T-helper 17 cell (primary cell): ENCODE results near the gene CHAC1. TPM values are rescaled to one million over a fixed set of nuclear protein-coding genes. Genes with fewer than 3 reads are reported as not detected.

ENCODE experiments used
- ATAC-seq: fragments of 150-1000 bp; cut with Tn5 transposase; 2 replicates; pipeline ENCODE4 v1.10.0; 2021; ENCODE audit warnings: mild to moderate bottlenecking, moderate library complexity
- DNase-seq, 3 donors: peaks; one replicate each; pipeline versions ENCODE4 v3.0.0 to v3.0.0-alpha.2; 2020 to 2021
- H3K9me3 ChIP-seq: one replicate; pipeline ENCODE4 v1.7.0; 2013; ENCODE audit warnings: low read length, mild to moderate bottlenecking; ENCODE audit not compliant: control insufficient read depth, poor library complexity, severe bottlenecking
- H3K27ac Mint-ChIP-seq: one replicate; pipeline ENCODE4 v1.8.0; 2022; ENCODE audit warnings: mild to moderate bottlenecking, moderate library complexity, mixed read lengths
- H3K27me3 Mint-ChIP-seq: one replicate; pipeline ENCODE4 v1.8.0; 2022; ENCODE audit warnings: mixed read lengths
- H3K36me3 Mint-ChIP-seq: one replicate; pipeline ENCODE4 v1.8.0; 2022; ENCODE audit warnings: low read depth, mixed read lengths
- H3K4me1 Mint-ChIP-seq: one replicate; pipeline ENCODE4 v1.8.0; 2022; ENCODE audit warnings: mild to moderate bottlenecking, mixed read lengths
- H3K4me3 Mint-ChIP-seq: one replicate; pipeline ENCODE4 v1.8.0; 2022; ENCODE audit warnings: mild to moderate bottlenecking, moderate library complexity, mixed read lengths
- total RNA-seq, 4 donors: library from RNA in 2 of 4; stranded (reverse) in 2 of 4; gene quantifications; one replicate each; pipeline ENCODE4 v1.2.3 and lab custom pipeline; 2022 to 2026

Gene CHAC1, protein sequence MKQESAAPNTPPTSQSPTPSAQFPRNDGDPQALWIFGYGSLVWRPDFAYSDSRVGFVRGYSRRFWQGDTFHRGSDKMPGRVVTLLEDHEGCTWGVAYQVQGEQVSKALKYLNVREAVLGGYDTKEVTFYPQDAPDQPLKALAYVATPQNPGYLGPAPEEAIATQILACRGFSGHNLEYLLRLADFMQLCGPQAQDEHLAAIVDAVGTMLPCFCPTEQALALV
- total RNA-seq (under 1 TPM; 0.35 to 0.70 TPM), total RNA-seq (lab: John Stamatoyannopoulos, UW) (1.4 to 39.7 reads per million in 2 donors)

DNA sequence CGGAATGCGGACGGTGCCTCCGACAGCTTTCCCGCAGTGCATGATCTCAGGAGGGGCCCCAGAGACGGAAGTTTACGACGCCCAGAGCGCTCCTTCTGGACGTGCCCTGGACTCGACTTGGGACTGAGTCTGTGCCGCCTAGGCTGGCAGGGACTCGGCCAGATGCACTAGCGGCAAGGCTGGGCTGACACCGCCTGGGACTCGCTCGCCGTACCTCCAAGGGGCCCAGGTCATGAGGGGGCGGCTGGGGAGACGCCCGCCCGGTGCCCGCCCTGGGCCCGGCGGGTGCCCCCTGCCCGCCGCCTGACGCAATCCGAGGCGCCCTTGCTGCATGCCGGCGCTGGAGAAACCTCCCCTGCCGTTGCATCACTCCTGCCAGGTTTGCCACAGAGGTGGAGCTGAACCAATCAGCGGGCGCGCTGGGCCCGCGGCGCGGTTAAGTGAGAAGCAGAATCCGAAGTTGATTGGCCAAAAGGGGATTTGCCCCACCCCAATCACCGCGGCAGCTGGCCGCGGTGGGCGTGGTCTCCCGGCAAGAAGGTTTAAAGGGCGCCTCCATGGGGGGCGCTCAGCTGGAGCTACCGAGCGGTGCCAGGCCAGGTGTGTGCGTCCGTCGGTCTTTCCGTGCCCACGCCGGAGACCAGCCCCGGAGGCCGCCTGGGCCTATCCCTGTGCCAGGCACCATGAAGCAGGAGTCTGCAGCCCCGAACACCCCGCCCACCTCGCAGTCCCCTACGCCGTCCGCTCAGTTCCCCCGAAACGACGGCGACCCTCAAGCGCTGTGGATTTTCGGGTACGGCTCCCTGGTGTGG lies at the start of gene CHAC1:
Gene CHAC1 (plus strand): TSS at position 571 of the 812 bp plus-strand sequence. CDS start 113 bp downstream, at position 684.
- DNase-seq (peak; percentile 89 to 93 (median 90)), ATAC-seq (peak; percentile 98)
- no peaks in the 10 kb centered on the region for H3K36me3 Mint-ChIP-seq
- H3K27ac Mint-ChIP-seq, result peak within 1 kb of the TSS; percentile 45
- no peaks in the 10 kb centered on the region for H3K9me3 ChIP-seq
- H3K4me3 Mint-ChIP-seq, result peak within 1 kb of the TSS; percentile 92
- peaks cover 22% of the 10 kb centered on the region for H3K4me1 Mint-ChIP-seq
- peaks cover 22% of the 10 kb centered on the region for H3K27me3 Mint-ChIP-seq

DNA sequence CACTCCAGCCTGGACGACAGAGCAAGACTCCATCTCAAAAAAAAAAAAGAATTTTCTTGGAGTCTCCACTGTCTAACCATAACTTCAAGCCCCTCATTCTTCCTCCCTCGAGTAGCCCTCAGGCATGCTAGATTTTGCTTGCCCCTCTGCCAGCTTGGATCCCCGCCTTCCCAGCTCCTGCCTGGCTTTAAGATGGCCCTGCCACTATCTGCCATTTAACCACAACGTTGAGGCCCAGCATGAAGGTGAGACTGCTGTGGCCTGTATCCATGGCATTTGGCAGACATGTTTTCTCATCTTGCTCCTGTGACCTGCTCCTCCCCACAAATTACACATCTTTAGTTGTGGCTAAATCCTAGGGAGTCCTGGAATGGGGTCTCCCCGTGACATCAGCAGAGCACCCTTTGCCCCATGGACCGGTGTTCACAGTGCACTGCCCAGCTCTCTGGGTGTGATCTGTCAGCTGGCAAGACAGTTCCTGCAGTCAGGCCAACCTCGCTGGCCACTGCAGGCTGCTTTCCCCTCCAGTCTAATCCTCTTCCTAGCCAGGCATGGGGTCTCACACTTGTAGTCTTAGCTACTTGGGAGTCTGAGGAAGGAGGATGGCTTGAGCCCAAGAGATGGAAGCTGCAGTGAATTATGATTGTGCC lies 48.6 kb upstream of the CHAC1 start:
- peaks cover 20% of the 10 kb centered on the region for H3K4me1 Mint-ChIP-seq
- no peak overlapping the region for H3K27ac Mint-ChIP-seq
- H3K4me3 Mint-ChIP-seq, result peak overlapping the region; percentile 45
- H3K27me3 Mint-ChIP-seq, result no peaks in the 10 kb centered on the region
- DNase-seq (no peak), ATAC-seq (no peak)
- H3K9me3 ChIP-seq, result no peaks in the 10 kb centered on the region
- no peaks in the 10 kb centered on the region for H3K36me3 Mint-ChIP-seq

DNA sequence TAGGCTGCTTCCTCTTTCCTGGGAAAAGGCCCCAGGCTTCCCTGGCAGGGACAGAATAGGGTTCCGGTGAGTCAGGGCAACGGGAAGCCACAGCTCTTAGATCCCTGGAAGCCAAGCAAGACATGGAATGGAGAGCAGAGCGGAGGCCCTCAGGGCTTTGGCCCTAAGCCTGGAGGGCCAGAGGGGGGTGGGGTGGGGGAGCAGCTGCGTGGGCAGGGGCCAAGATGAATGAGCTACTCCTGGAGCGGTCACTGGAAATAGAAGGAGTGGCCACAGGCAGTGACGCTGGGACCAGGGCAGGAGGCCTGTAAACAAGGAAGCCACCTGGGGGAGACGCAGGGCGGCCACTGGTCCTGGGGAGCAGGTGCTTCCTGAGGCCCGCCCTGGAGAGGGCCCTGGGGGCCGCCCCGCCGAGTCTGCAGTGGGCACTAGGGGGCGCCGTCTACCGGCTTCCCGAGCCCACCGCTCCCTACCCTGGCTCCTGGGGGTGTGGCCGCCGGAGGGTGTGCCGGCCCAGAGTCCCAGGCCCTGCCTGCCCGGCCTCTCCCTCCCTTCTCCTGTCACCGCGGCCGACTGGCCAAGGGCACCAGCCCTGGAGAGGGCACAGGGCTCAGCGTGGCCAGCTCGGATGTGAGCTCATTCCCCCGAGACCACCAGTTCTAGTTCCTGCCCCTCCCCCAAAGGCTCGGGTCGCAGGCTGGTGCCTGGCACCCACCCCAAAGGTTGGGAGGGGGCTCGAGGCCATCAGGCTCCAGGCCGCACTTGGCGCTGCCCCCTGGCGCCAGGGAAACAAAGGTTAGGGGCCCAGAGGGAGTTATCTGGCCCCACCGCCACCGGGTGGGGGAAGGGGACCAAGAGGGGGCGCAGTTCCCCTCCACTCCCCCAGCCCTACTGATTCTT lies 46.9 kb upstream of the CHAC1 start:
- DNase-seq, result peak; percentile 66 to 70 (median 67)
- Mint-ChIP-seq H3K27ac (peak overlapping the region; percentile 32), H3K27me3 (no peaks in the 10 kb centered on the region), H3K36me3 (no peaks in the 10 kb centered on the region), H3K4me3 (peak overlapping the region; percentile 88), H3K4me1 (peaks cover 18% of the 10 kb centered on the region)
- H3K9me3 ChIP-seq, result no peaks in the 10 kb centered on the region
- peak; percentile 75 for ATAC-seq

DNA sequence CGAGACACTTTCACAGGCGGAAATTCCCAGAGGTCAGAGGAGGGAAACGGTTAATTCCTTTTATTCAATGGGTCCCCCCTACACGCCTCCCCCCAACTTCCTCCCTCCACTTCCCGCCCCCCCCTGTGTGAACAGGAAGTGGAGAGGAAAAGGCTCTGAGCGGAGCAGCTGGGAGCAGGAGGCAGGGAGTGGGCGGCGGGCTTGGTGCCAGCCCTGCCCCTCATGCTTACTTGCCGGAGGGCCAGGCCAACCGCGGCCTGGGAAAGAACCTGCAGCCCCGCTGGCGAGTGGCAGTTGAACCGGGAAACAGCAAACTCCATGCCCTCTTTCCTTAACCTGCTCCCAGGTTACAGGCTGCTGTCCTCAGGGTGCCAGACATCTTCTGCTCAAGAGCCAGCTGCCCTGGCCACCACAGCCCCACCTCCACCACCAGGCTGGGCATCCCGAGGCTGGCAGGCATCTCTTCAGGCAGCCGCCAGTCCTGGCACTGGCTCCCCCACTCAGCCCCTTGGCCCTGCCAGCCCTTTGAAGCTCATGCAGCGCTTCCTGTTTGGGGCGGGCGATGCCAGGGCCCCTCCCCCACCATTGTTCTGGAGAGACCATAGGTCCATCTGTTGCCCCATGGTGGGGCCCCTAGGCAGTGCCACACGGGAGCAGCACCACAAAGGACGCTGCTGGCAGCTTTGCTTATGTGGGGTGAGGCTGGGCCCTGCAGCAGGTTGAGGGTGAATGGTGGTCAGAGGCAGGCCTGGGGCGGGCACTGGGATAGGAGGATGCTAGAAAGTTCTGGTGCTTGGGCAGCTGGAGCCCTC lies 46.1 kb upstream of the CHAC1 start:
- Mint-ChIP-seq H3K4me3 (peak overlapping the region; percentile 88), H3K4me1 (peaks cover 18% of the 10 kb centered on the region), H3K27ac (peak overlapping the region; percentile 27), H3K36me3 (no peaks in the 10 kb centered on the region), H3K27me3 (no peaks in the 10 kb centered on the region)
- ATAC-seq, result peak; percentile 49
- no peaks in the 10 kb centered on the region for H3K9me3 ChIP-seq
- DNase-seq, result peak in 2 of 3 donors; percentile 36 to 40

DNA sequence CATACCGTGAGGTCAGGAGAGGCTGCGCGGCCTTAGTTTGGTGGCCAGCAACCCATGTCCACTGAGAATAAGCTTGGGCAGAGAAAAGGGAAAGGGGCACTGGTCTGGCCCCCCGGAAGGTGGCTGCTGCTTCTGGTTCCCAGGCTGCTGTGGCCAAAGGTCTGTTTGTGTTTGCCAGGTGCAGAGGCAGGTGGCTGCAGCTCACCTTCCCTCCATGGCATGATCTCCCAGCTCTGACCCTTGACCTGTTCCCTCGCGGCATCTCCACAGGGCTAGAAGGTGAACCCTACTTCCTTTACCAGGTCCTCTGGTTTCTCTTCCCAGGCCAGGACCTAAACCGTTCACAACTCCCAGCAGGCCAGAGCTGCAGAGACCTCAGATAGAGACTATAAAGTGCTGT lies 45.2 kb upstream of the CHAC1 start:
- peak overlapping the region; percentile 88 for H3K4me3 Mint-ChIP-seq

DNA sequence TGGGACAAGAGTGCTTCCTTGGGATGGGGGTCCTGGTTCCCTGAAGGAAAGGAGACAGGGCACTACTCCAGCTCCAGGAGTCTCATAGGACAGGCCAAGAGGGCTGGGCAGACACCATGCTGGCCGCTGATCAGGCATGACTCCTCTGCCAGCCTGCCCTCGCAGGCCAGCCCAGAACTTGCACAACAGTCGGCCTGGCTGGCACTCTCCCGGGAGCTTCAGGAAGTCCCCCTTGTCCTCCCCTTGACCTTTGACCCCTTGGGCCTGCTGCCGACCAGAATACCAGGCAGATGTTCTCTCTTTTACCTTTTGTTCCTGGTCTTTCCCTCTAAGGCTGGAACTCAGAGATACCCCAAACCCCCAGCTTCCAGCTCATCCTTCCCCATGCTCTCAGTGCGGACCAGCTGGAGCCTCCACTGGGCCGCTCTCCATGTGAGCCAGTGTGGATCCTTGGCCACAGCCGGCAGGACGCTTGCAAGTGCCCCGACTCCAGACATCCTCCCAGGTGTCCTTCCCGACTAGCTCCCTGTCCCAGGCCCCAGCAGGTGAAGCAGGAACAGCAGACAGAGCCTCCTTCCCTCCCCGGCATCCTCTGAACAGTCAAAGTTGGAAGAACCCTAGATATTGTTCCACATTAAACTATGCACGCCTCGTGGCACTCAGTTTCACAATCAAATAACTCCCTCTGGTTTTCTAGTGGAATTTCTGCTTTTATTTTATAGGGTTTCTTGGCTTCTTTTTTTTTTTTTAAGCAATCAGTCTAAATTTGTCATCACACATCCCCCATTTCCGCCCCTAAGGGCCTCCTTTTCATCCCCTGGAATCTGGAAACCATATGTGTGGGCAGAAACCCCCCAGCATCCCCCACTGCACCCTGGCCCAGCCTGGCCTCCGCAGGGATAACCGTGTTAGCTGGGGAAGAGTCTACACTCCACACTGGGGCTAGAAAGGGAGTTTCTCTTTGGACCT lies 43.3 kb upstream of the CHAC1 start:
- no peak overlapping the region for H3K4me3 Mint-ChIP-seq
- H3K27me3 Mint-ChIP-seq, result no peaks in the 10 kb centered on the region
- H3K27ac Mint-ChIP-seq, result peak overlapping the region; percentile 60
- no peaks in the 10 kb centered on the region for H3K9me3 ChIP-seq
- DNase-seq (no peak), ATAC-seq (no peak)
- H3K36me3 Mint-ChIP-seq, result no peaks in the 10 kb centered on the region
- peaks cover 9% of the 10 kb centered on the region for H3K4me1 Mint-ChIP-seq

More for the DNA sequence above, 45.2 kb upstream of the CHAC1 start:
- no peak for DNase-seq
- Mint-ChIP-seq H3K27me3 (no peaks in the 10 kb centered on the region), H3K4me1 (peaks cover 18% of the 10 kb centered on the region), H3K27ac (peak overlapping the region; percentile 60), H3K36me3 (no peaks in the 10 kb centered on the region)
- no peak for ATAC-seq
- H3K9me3 ChIP-seq, result no peaks in the 10 kb centered on the region

DNA sequence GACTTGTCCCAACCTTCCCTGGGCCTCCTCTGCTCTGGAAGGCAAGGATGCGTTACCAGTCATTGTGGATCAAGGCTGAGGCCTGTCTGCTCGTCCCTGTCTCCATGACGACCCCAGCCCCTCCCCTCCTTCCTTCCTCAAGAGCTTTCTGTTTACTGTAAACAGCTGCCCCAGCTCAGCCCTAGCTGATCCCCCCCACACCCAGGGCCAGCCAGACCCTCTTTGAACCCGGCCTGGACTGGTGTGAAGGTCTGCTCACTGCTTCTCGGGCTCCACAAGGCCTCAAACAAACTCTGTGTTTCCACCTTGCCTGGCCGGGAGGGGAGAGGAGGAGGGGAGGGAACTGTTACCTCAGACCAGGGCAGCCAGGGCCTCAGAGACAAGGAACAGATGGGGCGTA lies 42.1 kb upstream of the CHAC1 start:
- H3K4me3 Mint-ChIP-seq, result no peak overlapping the region
- no peaks in the 10 kb centered on the region for H3K9me3 ChIP-seq
- H3K27me3 Mint-ChIP-seq, result no peaks in the 10 kb centered on the region
- DNase-seq (no peak), ATAC-seq (no peak)
- no peaks in the 10 kb centered on the region for H3K36me3 Mint-ChIP-seq
- no peak overlapping the region for H3K27ac Mint-ChIP-seq
- H3K4me1 Mint-ChIP-seq, result peaks cover 9% of the 10 kb centered on the region

DNA sequence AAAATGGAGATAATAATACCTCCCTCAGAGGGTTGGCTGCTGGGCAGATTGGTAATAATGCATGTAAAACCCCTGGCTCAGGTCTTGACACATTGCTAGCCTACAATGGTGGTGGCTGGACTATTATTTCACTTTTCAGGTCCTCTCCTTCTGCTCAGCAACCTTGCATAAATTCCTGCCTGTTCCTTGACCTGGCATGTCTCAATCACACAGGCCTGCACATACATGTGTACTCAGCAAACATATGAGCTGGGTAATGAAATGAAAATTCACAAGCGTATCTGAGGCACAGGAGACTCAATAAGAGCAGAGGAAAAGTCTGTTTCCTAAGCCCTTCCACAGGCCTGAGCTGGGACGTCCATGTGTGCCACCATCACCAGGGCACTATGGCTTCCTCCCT lies 41.6 kb upstream of the CHAC1 start:
- no peak overlapping the region for H3K27ac Mint-ChIP-seq
- H3K27me3 Mint-ChIP-seq, result peaks cover 4% of the 10 kb centered on the region
- H3K4me1 Mint-ChIP-seq, result peaks cover 9% of the 10 kb centered on the region
- DNase-seq (no peak), ATAC-seq (no peak)
- no peaks in the 10 kb centered on the region for H3K36me3 Mint-ChIP-seq
- H3K9me3 ChIP-seq, result no peaks in the 10 kb centered on the region
- H3K4me3 Mint-ChIP-seq, result no peak overlapping the region

DNA sequence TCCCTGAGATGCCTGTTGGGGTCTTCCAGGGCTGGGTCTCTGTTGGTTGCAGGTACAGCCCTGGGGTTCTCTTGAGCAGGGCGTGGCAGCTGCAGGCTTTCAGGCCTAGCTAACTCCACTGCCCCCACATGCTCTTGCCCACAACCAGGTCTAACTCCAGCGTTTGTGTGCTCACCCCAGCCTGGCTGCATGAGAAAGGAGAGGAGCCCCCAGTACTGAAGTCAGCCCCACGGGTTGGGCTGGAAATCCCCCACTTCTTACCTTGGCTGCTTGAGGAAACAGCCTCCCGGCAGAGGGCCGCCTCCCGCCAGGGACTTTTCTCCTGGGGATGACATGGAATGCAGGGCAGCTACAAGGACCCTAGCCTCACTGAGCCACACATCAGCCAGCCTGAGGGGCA lies 40.8 kb upstream of the CHAC1 start:
- no peak overlapping the region for H3K4me3 Mint-ChIP-seq
- no peaks in the 10 kb centered on the region for H3K9me3 ChIP-seq
- no peak overlapping the region for H3K27ac Mint-ChIP-seq
- ATAC-seq (no peak), DNase-seq (no peak)
- H3K27me3 Mint-ChIP-seq, result peaks cover 4% of the 10 kb centered on the region
- H3K4me1 Mint-ChIP-seq, result peaks cover 5% of the 10 kb centered on the region
- H3K36me3 Mint-ChIP-seq, result no peaks in the 10 kb centered on the region

DNA sequence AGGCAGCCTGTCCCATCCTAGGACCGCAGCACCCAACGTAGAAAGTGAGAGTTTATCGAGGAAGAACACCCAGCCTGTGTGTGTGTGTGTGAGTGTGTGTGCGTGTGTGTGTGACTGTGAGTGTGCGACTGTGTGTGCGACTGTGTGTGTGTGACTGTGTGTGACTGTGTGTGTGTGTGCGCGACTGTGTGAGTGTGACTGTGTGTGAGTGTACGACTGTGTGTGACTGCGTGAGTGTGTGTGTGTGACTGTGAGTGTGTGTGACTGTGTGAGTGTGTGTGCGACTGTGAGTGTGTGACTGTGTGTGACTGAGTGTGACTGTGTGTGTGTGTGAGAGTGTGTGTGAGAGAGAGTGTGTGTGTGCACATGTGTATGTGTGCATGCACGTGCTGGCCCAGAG lies 39.3 kb upstream of the CHAC1 start:
- H3K27me3 Mint-ChIP-seq, result peaks cover 4% of the 10 kb centered on the region
- no peaks in the 10 kb centered on the region for H3K9me3 ChIP-seq
- no peaks in the 10 kb centered on the region for H3K36me3 Mint-ChIP-seq
- no peak overlapping the region for H3K27ac Mint-ChIP-seq
- ATAC-seq (no peak), DNase-seq (no peak)
- H3K4me1 Mint-ChIP-seq, result peaks cover 3% of the 10 kb centered on the region
- no peak overlapping the region for H3K4me3 Mint-ChIP-seq

DNA sequence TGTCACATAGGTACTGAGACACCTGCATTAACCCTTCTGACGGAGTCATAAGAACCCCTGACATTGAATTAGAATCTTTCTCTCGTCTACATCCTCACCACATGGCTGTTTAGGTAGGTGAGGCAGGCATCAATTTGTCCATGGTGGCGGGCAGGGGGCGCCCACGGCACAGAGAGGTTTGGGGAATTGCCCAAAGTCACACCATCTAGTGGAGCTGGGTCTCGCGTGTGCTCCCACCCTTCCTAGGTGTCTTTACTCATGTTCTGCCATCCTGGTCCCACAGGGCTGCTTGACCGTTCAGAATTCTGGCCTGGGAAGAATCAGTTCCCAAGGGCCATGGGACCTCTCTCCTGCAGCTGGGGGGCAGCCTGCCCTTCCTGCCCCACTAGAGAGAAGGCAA lies 38.8 kb upstream of the CHAC1 start:
- Mint-ChIP-seq H3K4me1 (peaks cover 3% of the 10 kb centered on the region), H3K4me3 (no peak overlapping the region), H3K27ac (no peak overlapping the region), H3K36me3 (no peaks in the 10 kb centered on the region), H3K27me3 (peaks cover 4% of the 10 kb centered on the region)
- ATAC-seq (no peak), DNase-seq (no peak)
- no peaks in the 10 kb centered on the region for H3K9me3 ChIP-seq
